Naive B cell (primary cell): ENCODE results near the gene RPL18. TPM values are rescaled to one million over a fixed set of nuclear protein-coding genes. Genes with fewer than 3 reads are reported as not detected.
"Not testable (repeated sequence)": the region's sequence is repeated elsewhere in the genome, so short reads cannot be mapped to it uniquely, and the experiment has no call there.

Experiments used
- ATAC-seq, 2 donors: fragments of 150-1000 bp; cut with Tn5 transposase; 2 replicates each; pipeline ENCODE4 v1.10.0; 2021; ENCODE audit warnings: low read depth in 2 of 2, mild to moderate bottlenecking in 2 of 2, moderate library complexity in 2 of 2
- DNase-seq: peaks from one replicate; pipeline ENCODE4 v3.0.0; 2022
- H3K27ac Mint-ChIP-seq, 6 donors: one replicate each; pipeline ENCODE4 v1.8.0; 2020 to 2022; ENCODE audit warnings: mild to moderate bottlenecking in 6 of 6, mixed read lengths in 6 of 6, moderate library complexity in 5 of 6, inconsistent platforms in 2 of 6
- H3K27me3 Mint-ChIP-seq, 3 donors: one replicate each; pipeline ENCODE4 v1.8.0; 2021 to 2022; ENCODE audit warnings: mixed read lengths in 3 of 3, mild to moderate bottlenecking in 1 of 3
- H3K36me3 Mint-ChIP-seq, 2 donors: one replicate each; pipeline ENCODE4 v1.8.0; 2020 to 2022; ENCODE audit warnings: mixed read lengths in 2 of 2, inconsistent platforms in 1 of 2, mild to moderate bottlenecking in 1 of 2
- H3K4me1 Mint-ChIP-seq, 3 donors: one replicate each; pipeline ENCODE4 v1.8.0; 2020 to 2022; ENCODE audit warnings: mixed read lengths in 3 of 3, inconsistent platforms in 1 of 3, mild to moderate bottlenecking in 1 of 3, moderate library complexity in 1 of 3
- H3K4me3 Mint-ChIP-seq, 8 donors: one replicate each; pipeline ENCODE4 v1.8.0; 2020 to 2022; ENCODE audit warnings: mild to moderate bottlenecking in 8 of 8, mixed read lengths in 8 of 8, moderate library complexity in 8 of 8, inconsistent platforms in 2 of 8
- H3K9me3 Mint-ChIP-seq, 7 donors: one replicate each; pipeline ENCODE4 v1.8.0; 2020 to 2022; ENCODE audit warnings: mixed read lengths in 7 of 7, mild to moderate bottlenecking in 5 of 7, inconsistent platforms in 2 of 7, moderate library complexity in 1 of 7
- polyA plus RNA-seq, 6 donors: library from polyadenylated mRNA; unstranded; fragments of 300-500 nt; fragmentation: Illumina TruSeq; gene quantifications; one replicate each; pipeline ENCODE4 v1.2.3, GENCODE V29; 2021; ENCODE audit warnings: low read depth in 6 of 6

The RPL18 gene
- polyA plus RNA-seq, 6 donors from 2014 or later, result 1,850 to 2,706 (median 2,170) TPM

DNA sequence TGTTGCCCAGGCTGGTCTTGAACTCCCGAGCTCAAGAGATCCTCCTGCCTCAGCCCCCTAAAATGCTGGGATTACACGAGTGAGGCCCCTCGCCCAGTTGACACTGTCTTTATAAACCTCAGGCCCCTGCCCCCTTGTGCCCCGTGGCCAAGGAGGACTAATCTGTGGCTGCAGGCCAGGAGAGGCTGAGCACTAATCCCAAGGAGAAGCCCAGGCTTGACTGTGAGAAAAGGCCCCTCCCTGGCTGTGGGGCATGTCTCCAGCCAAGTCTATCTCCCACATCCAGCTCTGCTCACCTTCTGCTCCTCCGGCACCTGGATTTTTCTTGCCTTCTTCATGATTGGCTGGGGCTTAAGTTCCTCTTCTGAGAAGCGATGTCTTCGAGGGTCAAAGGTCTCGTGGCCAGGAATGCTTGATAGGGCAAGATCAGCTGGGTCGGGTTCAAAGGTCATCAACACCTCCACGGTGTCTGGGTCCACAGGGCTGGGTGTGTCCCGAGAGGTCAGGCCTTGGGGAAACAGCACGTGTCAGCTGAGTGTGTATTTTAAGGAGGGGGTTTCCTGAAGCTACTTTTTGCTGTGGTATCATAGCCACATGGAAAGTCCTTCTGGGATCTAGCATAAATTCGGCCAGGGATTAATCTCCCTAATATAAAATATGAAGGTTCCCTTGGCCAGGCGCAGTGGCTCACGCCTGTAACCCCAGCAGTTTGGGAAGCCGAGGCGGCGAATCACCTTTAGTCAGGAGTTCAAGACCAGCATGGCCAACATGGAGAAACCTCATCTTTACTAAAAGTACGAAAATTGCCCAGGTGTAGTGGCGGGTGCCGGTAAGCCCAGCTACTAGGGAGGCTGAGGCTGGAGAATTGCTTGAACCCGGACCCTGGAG lies 14.4 kb upstream of the RPL18 start:
- ATAC-seq (no peak), DNase-seq (no peak)
- H3K36me3 Mint-ChIP-seq, result peaks cover 0 to 11% of the 10 kb centered on the region in 2 donors
- H3K9me3 Mint-ChIP-seq, result peaks cover 0 to 2% (median 0%) of the 10 kb centered on the region in 7 donors
- peak overlapping the region; percentile 18 to 96 (median 84) for H3K27ac Mint-ChIP-seq
- no peaks in the 10 kb centered on the region for H3K27me3 Mint-ChIP-seq
- H3K4me1 Mint-ChIP-seq, result peaks cover 25 to 45% (median 39%) of the 10 kb centered on the region in 3 donors
- peak overlapping the region in 6 of 8 donors; percentile 22 to 98 (median 86) for H3K4me3 Mint-ChIP-seq

DNA sequence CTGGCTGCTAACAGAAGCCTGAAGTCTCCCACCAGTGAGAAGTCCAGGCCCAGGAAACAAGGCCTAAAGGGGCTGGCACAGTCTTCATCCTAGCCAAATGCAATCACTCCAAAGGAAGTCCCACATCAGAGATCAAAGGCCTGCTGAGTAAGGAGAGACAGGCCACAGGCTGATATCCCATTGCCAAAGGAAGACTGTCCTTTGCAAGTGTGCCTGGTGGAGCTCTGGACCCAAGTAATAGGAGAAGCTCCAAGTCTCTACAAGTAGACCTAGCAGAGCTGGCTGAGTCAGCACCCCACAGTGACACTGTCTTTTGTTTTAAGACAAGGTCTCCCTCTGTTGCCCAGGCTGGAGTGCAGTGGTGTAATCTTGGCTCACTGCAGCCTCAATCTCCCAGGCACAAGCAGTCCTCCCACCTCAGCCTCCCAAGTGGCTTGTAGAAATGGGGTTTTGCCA lies 13.7 kb upstream of the RPL18 start:
- H3K27me3 Mint-ChIP-seq, result no peaks in the 10 kb centered on the region
- peak overlapping the region in 1 of 6 donors; percentile 67 for H3K27ac Mint-ChIP-seq
- peak overlapping the region in 3 of 8 donors; percentile 34 to 54 (median 39) for H3K4me3 Mint-ChIP-seq
- peaks cover 20 to 40% (median 37%) of the 10 kb centered on the region in 3 donors for H3K4me1 Mint-ChIP-seq
- no peak for DNase-seq
- peaks cover 0 to 7% of the 10 kb centered on the region in 2 donors for H3K36me3 Mint-ChIP-seq
- ATAC-seq, result no peak
- no peaks in the 10 kb centered on the region for H3K9me3 Mint-ChIP-seq

DNA sequence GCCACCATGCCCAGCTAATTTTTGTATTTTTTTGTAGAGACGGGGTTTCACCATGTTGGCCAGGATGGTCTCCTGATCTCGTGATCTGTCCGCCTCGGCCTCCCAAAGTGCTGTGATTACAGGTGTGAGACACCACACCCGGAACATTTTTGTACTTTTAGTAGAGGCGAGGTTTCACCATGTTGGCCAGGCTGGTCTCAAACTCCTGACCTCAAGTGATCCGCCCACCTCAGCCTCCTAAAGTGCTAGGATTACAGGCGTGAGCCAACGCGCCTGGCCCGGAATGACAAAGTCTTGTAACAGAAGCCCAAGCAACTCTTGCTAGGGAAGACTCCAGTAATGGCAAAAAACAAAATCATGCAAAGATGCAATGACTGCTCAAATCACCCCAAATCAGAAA lies 13.3 kb upstream of the RPL18 start:
- H3K27ac Mint-ChIP-seq, result peak overlapping the region in 1 of 6 donors; percentile 85
- H3K36me3 Mint-ChIP-seq, ATAC-seq, H3K9me3 Mint-ChIP-seq, DNase-seq, H3K27me3 Mint-ChIP-seq: not testable (repeated sequence)
- H3K4me3 Mint-ChIP-seq, result peak overlapping the region in 3 of 8 donors; percentile 34 to 54 (median 39)
- peaks cover 20 to 40% (median 37%) of the 10 kb centered on the region in 3 donors for H3K4me1 Mint-ChIP-seq

DNA sequence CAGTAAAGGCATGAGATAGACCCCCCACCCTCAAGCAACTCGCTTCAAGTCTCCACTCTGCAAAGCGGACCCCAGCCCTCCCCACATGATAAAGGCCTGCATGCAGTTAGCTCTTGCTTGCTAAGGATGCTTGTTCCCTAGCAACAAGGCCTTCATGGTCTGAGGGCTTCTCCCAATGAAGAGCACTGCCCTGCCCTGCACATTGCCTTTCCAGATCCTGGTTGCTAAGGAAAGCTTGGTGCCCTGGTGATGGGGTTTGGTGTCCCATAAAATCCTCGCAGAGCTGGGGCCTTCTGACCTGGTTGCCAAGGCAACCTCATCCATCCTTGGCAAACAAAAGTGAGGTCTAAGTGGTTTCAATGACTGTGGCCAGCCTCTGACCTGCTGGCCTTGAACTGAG lies 12.2 kb upstream of the RPL18 start:
- ATAC-seq (no peak), DNase-seq (no peak)
- no peaks in the 10 kb centered on the region for H3K27me3 Mint-ChIP-seq
- H3K4me1 Mint-ChIP-seq, result peaks cover 19 to 41% (median 39%) of the 10 kb centered on the region in 3 donors
- H3K9me3 Mint-ChIP-seq, result no peaks in the 10 kb centered on the region
- peaks cover 0 to 6% of the 10 kb centered on the region in 2 donors for H3K36me3 Mint-ChIP-seq
- no peak overlapping the region for H3K4me3 Mint-ChIP-seq
- H3K27ac Mint-ChIP-seq, result peak overlapping the region in 1 of 6 donors; percentile 76

DNA sequence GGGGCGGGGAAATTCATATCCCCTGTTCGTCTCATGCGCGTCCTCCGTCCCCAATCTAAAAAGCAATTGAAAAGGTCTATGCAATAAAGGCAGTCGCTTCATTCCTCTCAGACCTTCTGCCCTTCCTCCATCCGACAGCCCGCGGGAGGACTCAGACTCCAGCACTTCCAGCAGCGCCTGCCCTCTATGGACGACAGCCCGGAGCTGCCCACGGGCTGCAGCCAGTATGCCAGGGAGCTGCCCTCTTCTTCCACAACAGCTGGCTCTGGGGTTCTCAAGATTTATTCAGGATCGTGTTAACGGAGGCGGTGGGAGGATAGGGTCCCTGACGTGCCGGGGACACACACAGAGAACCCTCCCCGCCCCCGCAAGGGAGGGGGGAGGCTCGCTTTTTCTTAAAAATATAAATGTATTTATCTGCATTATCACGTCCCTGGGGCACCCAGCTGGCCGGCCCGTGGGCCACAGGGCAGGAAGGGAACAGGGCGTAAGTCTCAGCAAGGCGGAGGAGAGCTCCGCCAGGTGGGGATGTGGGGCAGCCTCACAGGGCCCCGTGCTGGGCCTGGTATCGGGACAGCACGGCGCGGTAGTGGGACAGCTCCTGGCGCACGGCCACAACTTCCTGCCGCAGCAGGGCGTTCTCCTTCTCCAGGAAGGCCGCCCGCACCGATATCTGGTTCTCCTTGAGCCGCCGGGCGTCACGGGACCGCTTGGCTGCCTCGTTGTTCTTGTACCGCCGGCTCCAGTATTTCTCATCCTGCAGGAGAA lies 11.5 kb upstream of the RPL18 start:
- DNase-seq, result no peak
- Mint-ChIP-seq H3K36me3 (no peaks in the 10 kb centered on the region), H3K27me3 (no peaks in the 10 kb centered on the region), H3K4me1 (peaks cover 15 to 39% (median 38%) of the 10 kb centered on the region in 3 donors), H3K27ac (peak overlapping the region in 4 of 6 donors; percentile 39 to 79 (median 73)), H3K4me3 (no peak overlapping the region), H3K9me3 (no peaks in the 10 kb centered on the region)
- ATAC-seq, result no peak

DNA sequence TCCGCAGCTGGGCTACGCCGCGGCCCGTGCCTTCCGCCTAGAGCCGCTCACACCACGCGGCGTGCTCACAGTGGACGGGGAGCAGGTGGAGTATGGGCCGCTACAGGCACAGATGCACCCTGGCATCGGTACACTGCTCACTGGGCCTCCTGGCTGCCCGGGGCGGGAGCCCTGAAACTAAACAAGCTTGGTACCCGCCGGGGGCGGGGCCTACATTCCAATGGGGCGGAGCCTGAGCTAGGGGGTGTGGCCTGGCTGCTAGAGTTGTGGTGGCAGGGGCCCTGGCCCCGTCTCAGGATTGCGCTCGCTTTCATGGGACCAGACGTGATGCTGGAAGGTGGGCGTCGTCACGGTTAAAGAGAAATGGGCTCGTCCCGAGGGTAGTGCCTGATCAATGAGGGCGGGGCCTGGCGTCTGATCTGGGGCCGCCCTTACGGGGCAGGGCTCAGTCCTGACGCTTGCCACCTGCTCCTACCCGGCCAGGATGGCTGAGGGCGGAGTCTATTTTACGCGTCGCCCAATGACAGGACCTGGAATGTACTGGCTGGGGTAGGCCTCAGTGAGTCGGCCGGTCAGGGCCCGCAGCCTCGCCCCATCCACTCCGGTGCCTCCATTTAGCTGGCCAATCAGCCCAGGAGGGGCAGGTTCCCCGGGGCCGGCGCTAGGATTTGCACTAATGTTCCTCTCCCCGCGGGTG lies 10.8 kb upstream of the RPL18 start:
- no peaks in the 10 kb centered on the region for H3K27me3 Mint-ChIP-seq
- no peaks in the 10 kb centered on the region for H3K9me3 Mint-ChIP-seq
- peak overlapping the region in 3 of 6 donors; percentile 22 to 64 (median 39) for H3K27ac Mint-ChIP-seq
- no peak for DNase-seq
- ATAC-seq, result no peak
- peaks cover 14 to 41% (median 33%) of the 10 kb centered on the region in 3 donors for H3K4me1 Mint-ChIP-seq
- no peak overlapping the region for H3K4me3 Mint-ChIP-seq
- no peaks in the 10 kb centered on the region for H3K36me3 Mint-ChIP-seq

DNA sequence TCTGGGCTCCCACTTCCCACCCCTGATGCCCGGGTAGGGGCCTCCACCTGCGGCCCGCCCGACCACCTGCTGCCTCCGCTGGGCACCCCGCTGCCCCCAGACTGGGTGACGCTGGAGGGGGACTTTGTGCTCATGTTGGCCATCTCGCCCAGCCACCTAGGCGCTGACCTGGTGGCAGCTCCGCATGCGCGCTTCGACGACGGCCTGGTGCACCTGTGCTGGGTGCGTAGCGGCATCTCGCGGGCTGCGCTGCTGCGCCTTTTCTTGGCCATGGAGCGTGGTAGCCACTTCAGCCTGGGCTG lies 10.3 kb upstream of the RPL18 start:
- no peak for DNase-seq
- Mint-ChIP-seq H3K4me1 (peaks cover 17 to 41% (median 33%) of the 10 kb centered on the region in 3 donors), H3K4me3 (no peak overlapping the region), H3K36me3 (no peaks in the 10 kb centered on the region), H3K27me3 (no peaks in the 10 kb centered on the region), H3K9me3 (no peaks in the 10 kb centered on the region), H3K27ac (no peak overlapping the region)
- ATAC-seq, result no peak

DNA sequence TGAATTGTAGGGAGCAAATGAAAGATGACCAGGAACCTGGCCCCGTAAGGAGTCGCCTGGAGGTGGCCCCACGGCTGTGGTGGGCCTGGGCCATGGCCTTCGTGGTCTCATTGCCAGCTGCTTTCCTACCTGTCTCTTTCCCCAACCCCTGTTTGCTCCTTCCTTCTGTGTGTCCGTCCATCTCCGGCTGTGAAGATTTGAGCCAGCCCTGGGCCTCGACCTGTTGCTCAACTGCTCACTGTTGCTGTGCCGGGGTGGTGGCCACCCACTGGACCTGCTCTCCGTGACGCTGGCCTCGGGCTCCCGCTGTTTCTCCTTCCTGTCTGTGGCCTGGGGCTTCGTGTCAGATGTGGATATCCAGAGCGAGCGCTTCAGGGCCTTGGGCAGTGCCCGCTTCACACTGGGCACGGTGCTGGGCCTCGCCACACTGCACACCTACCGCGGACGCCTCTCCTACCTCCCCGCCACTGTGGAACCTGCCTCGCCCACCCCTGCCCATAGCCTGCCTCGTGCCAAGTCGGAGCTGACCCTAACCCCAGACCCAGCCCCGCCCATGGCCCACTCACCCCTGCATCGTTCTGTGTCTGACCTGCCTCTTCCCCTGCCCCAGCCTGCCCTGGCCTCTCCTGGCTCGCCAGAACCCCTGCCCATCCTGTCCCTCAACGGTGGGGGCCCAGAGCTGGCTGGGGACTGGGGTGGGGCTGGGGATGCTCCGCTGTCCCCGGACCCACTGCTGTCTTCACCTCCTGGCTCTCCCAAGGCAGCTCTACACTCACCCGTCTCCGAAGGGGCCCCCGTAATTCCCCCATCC lies 9.7 kb upstream of the RPL18 start:
- DNase-seq (no peak), ATAC-seq (no peak)
- Mint-ChIP-seq H3K36me3 (peaks cover 3 to 5% of the 10 kb centered on the region in 2 donors), H3K27ac (no peak overlapping the region), H3K9me3 (no peaks in the 10 kb centered on the region), H3K27me3 (no peaks in the 10 kb centered on the region), H3K4me1 (peaks cover 20 to 43% (median 33%) of the 10 kb centered on the region in 3 donors), H3K4me3 (no peak overlapping the region)

DNA sequence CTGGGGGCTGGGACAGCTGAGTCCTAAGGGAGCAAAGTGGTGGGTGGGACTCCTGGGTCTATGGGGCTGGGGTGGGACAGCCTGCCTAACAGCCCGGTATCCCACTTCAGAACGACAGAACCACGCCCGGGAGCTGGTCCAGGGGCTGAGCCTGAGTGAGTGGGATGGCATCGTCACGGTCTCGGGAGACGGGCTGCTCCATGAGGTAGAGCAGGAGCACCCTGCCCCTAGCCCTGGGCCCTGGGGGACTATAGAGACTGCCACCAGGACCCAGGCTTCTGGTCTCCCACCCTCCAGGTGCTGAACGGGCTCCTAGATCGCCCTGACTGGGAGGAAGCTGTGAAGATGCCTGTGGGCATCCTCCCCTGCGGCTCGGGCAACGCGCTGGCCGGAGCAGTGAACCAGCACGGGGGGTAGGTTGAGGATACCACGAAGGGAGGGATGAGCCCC lies 8.9 kb upstream of the RPL18 start:
- no peak for DNase-seq
- Mint-ChIP-seq H3K4me3 (no peak overlapping the region), H3K9me3 (no peaks in the 10 kb centered on the region), H3K36me3 (peaks cover 5 to 7% of the 10 kb centered on the region in 2 donors), H3K27ac (peak overlapping the region in 1 of 6 donors; percentile 66), H3K4me1 (peaks cover 23 to 43% (median 31%) of the 10 kb centered on the region in 3 donors), H3K27me3 (no peaks in the 10 kb centered on the region)
- no peak for ATAC-seq

DNA sequence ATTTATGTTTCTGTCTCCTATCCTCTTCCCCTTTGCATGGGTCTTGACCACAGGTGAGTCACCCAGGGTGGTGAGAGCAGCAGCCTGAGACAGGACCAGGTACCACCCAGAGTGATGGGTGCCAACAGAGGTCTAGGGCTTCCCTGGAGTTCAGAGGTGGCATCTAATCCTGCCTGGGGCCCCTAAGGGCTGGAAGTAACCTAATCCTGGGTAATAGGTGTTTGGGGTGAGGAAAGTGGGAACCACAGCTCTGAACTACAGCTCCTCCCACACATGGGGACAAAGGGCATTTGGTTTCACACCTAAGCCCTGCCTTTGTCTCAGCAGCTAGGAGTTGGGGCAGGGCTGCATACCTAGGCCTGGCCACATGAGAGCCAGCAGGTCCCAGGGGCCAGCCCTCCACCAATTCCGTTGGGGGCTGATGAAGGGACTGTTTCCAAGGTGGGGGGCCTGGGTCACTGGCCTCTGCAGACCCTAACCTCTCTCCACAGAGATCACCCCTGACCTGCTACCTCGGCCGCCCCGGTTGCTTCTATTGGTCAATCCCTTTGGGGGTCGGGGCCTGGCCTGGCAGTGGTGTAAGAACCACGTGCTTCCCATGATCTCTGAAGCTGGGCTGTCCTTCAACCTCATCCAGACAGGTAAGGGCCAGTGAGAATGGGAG lies 8.4 kb upstream of the RPL18 start:
- no peak for ATAC-seq
- Mint-ChIP-seq H3K27ac (peak overlapping the region in 1 of 6 donors; percentile 66), H3K27me3 (no peaks in the 10 kb centered on the region), H3K4me1 (peaks cover 26 to 47% (median 30%) of the 10 kb centered on the region in 3 donors), H3K4me3 (peak overlapping the region in 1 of 8 donors; percentile 55), H3K36me3 (peaks cover 5 to 7% of the 10 kb centered on the region in 2 donors), H3K9me3 (no peaks in the 10 kb centered on the region)
- no peak for DNase-seq

DNA sequence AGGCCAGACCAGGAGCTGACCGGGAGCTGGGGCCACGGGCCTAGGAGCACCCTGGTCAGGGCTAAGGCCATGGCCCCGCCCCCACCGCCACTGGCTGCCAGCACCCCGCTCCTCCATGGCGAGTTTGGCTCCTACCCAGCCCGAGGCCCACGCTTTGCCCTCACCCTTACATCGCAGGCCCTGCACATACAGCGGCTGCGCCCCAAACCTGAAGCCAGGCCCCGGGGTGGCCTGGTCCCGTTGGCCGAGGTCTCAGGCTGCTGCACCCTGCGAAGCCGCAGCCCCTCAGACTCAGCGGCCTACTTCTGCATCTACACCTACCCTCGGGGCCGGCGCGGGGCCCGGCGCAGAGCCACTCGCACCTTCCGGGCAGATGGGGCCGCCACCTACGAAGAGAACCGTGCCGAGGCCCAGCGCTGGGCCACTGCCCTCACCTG lies 6.9 kb upstream of the RPL18 start:
- peak overlapping the region in 1 of 8 donors; percentile 28 for H3K4me3 Mint-ChIP-seq
- H3K27ac Mint-ChIP-seq, result no peak overlapping the region
- peaks cover 5 to 7% of the 10 kb centered on the region in 2 donors for H3K36me3 Mint-ChIP-seq
- DNase-seq (no peak), ATAC-seq (no peak)
- H3K4me1 Mint-ChIP-seq, result peaks cover 26 to 43% (median 26%) of the 10 kb centered on the region in 3 donors
- H3K27me3 Mint-ChIP-seq, result no peaks in the 10 kb centered on the region
- H3K9me3 Mint-ChIP-seq, result no peaks in the 10 kb centered on the region
